Measurements from ENCODE around the gene NAA10.

DNA sequence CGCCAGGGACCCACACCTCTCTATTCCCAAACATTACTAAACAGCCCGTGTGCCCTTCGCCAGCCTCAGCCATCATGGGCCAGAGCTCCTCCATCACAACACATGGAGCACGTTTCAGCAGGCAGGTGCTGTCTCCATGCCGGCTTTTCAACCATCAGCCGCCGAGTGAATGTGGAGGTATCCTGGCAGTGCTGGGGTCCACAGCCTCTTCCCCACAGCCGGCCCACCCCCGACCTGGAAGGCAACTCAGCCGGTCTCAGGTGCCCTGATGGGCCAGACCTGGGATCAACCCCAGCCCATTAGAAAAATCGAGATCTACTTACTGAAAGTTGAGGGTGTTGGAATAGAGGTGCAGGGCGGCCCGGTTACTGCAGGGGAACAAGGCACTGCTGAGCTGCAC is 3.1 kb downstream of the NAA10 start:
- TF ChIP-seq, protein P1, sequence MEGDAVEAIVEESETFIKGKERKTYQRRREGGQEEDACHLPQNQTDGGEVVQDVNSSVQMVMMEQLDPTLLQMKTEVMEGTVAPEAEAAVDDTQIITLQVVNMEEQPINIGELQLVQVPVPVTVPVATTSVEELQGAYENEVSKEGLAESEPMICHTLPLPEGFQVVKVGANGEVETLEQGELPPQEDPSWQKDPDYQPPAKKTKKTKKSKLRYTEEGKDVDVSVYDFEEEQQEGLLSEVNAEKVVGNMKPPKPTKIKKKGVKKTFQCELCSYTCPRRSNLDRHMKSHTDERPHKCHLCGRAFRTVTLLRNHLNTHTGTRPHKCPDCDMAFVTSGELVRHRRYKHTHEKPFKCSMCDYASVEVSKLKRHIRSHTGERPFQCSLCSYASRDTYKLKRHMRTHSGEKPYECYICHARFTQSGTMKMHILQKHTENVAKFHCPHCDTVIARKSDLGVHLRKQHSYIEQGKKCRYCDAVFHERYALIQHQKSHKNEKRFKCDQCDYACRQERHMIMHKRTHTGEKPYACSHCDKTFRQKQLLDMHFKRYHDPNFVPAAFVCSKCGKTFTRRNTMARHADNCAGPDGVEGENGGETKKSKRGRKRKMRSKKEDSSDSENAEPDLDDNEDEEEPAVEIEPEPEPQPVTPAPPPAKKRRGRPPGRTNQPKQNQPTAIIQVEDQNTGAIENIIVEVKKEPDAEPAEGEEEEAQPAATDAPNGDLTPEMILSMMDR (IDR thresholded peaks at IDR 0.05): no peak
- no peak for TF ChIP-seq POLR2A (IDR thresholded peaks at IDR 0.05)

Measured in heart left ventricle (tissue), 13 donors.